ENCODE data around the gene ABCB8.

The ABCB8 gene

DNA sequence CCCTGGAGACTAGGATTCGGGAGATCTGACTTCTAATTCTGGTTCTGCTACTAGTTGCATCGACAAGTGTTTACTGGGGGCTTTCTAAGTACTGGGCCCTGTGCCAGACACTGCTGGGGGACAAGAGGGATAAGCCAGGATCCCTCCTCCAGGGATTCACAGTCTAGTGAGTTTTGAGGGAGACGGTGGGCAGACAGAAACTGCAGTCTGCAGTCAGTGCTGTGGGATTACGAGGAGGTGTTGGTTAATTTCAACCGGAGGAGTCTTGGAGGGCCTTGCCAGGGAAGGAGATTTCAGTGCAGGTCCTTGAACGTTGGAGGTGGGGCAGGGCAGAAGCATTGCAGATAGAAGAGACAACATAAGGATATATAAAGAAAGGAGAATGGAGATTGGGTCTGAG lies 46.6 kb upstream of the ABCB8 start:
- Histone ChIP-seq H3K36me3 (ENCODE audit: insufficient read depth, low read length) (no peaks in the 10 kb centered on the region), H4K20me1 (ENCODE audit: insufficient read depth, low read length, poor library complexity, severe bottlenecking) (no peaks in the 10 kb centered on the region)

GRCh38 chr7:150982351-150982750 lies 45.9 kb upstream of the ABCB8 start:
- no peaks in the 10 kb centered on the region for H3K27me3 ChIP-seq (ENCODE audit: insufficient read depth, low read length, poor library complexity, severe bottlenecking)
- TF ChIP-seq CTCF (conservative IDR thresholded peaks at IDR 0.05; ENCODE audit: low read length), result no peak
- no peak for TF ChIP-seq EZH2phosphoT487 (IDR thresholded peaks at IDR 0.05; ENCODE audit: borderline replicate concordance)

More for the DNA sequence above, 46.6 kb upstream of the ABCB8 start:
- TF ChIP-seq CTCF (conservative IDR thresholded peaks at IDR 0.05; ENCODE audit: low read length) (no peak), EZH2phosphoT487 (IDR thresholded peaks at IDR 0.05; ENCODE audit: borderline replicate concordance) (no peak)
- no peaks in the 10 kb centered on the region for H3K9me3 ChIP-seq (ENCODE audit: insufficient read depth, low read depth, low read length)
- H3K4me2 ChIP-seq (ENCODE audit: low read depth, low read length, poor library complexity, severe bottlenecking), result no peak overlapping the region
- no peak overlapping the region for H3K4me3 ChIP-seq (ENCODE audit: low read length, poor library complexity, severe bottlenecking)
- H2AFZ ChIP-seq (ENCODE audit: low read length), result no peak overlapping the region
- H3K27me3 ChIP-seq (ENCODE audit: insufficient read depth, low read length, poor library complexity, severe bottlenecking), result no peaks in the 10 kb centered on the region
- H3K79me2 ChIP-seq (ENCODE audit: insufficient read depth, low read length), result no peaks in the 10 kb centered on the region
- no peak overlapping the region for H3K9ac ChIP-seq (ENCODE audit: low read depth, low read length, poor library complexity, severe bottlenecking)
- no peaks in the 10 kb centered on the region for H3K9me2 ChIP-seq (replicated peaks; ENCODE audit: low read depth, low read length)
- H3F3A ChIP-seq (ENCODE audit: low read depth), result no peaks in the 10 kb centered on the region
- H3K4me1 ChIP-seq (ENCODE audit: insufficient read depth, low read length, poor library complexity, severe bottlenecking), result peaks cover 15% of the 10 kb centered on the region

DNA sequence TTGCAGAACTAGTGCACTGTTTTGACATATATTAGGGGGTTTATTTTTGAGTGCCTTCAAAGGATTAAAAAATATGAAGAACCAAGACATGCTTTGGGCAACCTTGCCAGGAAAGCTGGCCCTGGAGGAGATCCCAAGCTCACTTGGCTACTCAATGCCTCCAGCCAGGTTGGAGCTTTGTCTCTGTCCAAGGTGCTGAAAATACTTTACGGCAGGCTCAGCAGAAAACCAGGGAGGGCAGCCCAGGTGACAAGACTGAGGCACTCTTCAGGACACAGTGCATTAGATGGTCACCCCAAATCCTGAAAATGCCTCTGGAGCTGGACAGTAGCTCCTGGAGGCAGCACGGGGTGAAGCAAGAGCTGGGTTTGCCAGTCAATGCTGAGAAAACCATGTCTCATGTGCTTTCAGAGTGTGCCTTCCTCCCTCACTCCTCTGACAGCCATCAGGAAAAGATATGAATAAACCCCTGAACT lies 44.3 kb upstream of the ABCB8 start:
- H3K4me3 ChIP-seq (ENCODE audit: low read length, poor library complexity, severe bottlenecking), result no peak overlapping the region
- H3K4me2 ChIP-seq (ENCODE audit: low read depth, low read length, poor library complexity, severe bottlenecking), result no peak overlapping the region
- no peaks in the 10 kb centered on the region for H3F3A ChIP-seq (ENCODE audit: low read depth)
- no peak overlapping the region for H3K9ac ChIP-seq (ENCODE audit: low read depth, low read length, poor library complexity, severe bottlenecking)
- no peaks in the 10 kb centered on the region for H4K20me1 ChIP-seq (ENCODE audit: insufficient read depth, low read length, poor library complexity, severe bottlenecking)
- H3K36me3 ChIP-seq (ENCODE audit: insufficient read depth, low read length), result no peaks in the 10 kb centered on the region
- H2AFZ ChIP-seq (ENCODE audit: low read length), result no peak overlapping the region
- no peaks in the 10 kb centered on the region for H3K27me3 ChIP-seq (ENCODE audit: insufficient read depth, low read length, poor library complexity, severe bottlenecking)
- H3K9me2 ChIP-seq (replicated peaks; ENCODE audit: low read depth, low read length), result no peaks in the 10 kb centered on the region
- no peak for TF ChIP-seq EZH2phosphoT487 (IDR thresholded peaks at IDR 0.05; ENCODE audit: borderline replicate concordance)
- TF ChIP-seq CTCF (conservative IDR thresholded peaks at IDR 0.05; ENCODE audit: low read length), result no peak
- H3K79me2 ChIP-seq (ENCODE audit: insufficient read depth, low read length), result no peaks in the 10 kb centered on the region
- H3K9me3 ChIP-seq (ENCODE audit: insufficient read depth, low read depth, low read length), result no peaks in the 10 kb centered on the region
- peaks cover 9% of the 10 kb centered on the region for H3K4me1 ChIP-seq (ENCODE audit: insufficient read depth, low read length, poor library complexity, severe bottlenecking)

More at GRCh38 chr7:150982351-150982750, 45.9 kb upstream of the ABCB8 start:
- Histone ChIP-seq H3K9me2 (replicated peaks; ENCODE audit: low read depth, low read length) (no peaks in the 10 kb centered on the region), H3K9me3 (ENCODE audit: insufficient read depth, low read depth, low read length) (no peaks in the 10 kb centered on the region), H2AFZ (ENCODE audit: low read length) (no peak overlapping the region), H3K4me3 (ENCODE audit: low read length, poor library complexity, severe bottlenecking) (no peak overlapping the region), H3K9ac (ENCODE audit: low read depth, low read length, poor library complexity, severe bottlenecking) (no peak overlapping the region), H4K20me1 (ENCODE audit: insufficient read depth, low read length, poor library complexity, severe bottlenecking) (no peaks in the 10 kb centered on the region), H3K4me1 (ENCODE audit: insufficient read depth, low read length, poor library complexity, severe bottlenecking) (peaks cover 8% of the 10 kb centered on the region), H3F3A (ENCODE audit: low read depth) (no peaks in the 10 kb centered on the region), H3K36me3 (ENCODE audit: insufficient read depth, low read length) (no peaks in the 10 kb centered on the region), H3K4me2 (ENCODE audit: low read depth, low read length, poor library complexity, severe bottlenecking) (no peak overlapping the region), H3K79me2 (ENCODE audit: insufficient read depth, low read length) (no peaks in the 10 kb centered on the region)
